ENCODE data around the gene BTNL9. TPM values are rescaled to one million over a fixed set of nuclear protein-coding genes. Genes with fewer than 3 reads are reported as not detected.

Gene BTNL9
- total and polyA plus RNA-seq, 4 donors = 3.6 to 16.3 (median 10.0) TPM

GRCh38 chr5:181050016-181050415 lies 9.9 kb downstream of the BTNL9 start:
- Histone ChIP-seq H3K27me3 (ENCODE audit: control insufficient read depth, insufficient read depth, low read length) (peaks cover 69% of the 10 kb centered on the region), H3K4me3 (ENCODE audit: low read depth, low read length) (no peak overlapping the region), H3K4me1 (ENCODE audit: control insufficient read depth, insufficient read depth, low read length) (peaks cover 13% of the 10 kb centered on the region), H3K27ac (ENCODE audit: low read depth, low read length) (no peak overlapping the region), H3K9me3 (ENCODE audit: control insufficient read depth, insufficient read depth, low read length) (no peaks in the 10 kb centered on the region), H3K36me3 (ENCODE audit: control insufficient read depth, insufficient read depth, low read length) (no peaks in the 10 kb centered on the region)
- 87% methylated on average over 5 of the region's 5 CpGs for WGBS (ENCODE audit: insufficient coverage)
- DNase-seq (ENCODE audit: low read depth in 4 of 6, low spot score in 6 of 6) = no peak

DNA sequence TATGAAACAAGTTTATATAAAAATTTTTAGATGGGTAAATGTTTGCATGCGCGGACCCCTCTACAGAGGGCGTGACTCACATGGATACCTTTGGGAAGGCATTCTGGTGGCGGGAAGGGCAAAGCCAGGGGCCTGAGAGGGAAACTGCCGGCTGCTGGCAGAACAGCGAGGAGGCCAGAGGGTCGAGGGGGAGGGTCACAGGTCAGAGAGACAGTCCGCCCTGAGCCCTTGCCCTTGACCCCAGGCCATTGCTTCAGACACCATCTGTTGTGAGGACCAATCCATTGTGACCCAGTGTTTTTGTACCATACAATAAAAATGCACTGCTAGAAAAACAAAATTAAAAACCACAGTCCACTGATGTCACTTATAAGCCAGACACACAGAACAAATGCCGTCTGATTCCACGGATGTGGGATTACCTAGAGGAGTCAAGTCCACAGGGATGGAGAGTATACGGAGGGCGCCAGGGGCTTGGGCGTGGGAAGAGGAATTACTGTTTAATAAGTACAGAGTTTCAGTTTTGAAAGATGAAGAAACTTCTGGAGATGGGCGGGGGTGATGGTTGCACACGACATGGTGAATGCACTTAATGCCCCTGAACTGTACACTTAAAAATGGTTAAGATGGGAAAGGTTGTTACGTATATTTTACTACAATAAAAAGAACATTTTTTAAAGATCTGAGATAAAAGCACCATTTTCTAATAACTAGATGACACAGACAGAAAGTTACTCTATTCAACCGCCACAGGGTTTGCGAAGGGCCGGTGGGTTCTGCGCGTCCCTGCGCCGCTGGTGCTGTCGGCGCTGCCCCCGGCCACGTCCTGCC lies 12.0 kb downstream of the BTNL9 start:
- no peaks in the 10 kb centered on the region for H3K9me3 ChIP-seq (ENCODE audit: control insufficient read depth, insufficient read depth, low read length)
- no peak overlapping the region for H3K4me3 ChIP-seq (ENCODE audit: low read depth, low read length)
- H3K36me3 ChIP-seq (ENCODE audit: control insufficient read depth, insufficient read depth, low read length) = no peaks in the 10 kb centered on the region
- 13% methylated on average over 22 of the region's 27 CpGs for WGBS (ENCODE audit: insufficient coverage)
- H3K4me1 ChIP-seq (ENCODE audit: control insufficient read depth, insufficient read depth, low read length) = peaks cover 13% of the 10 kb centered on the region
- no peak for DNase-seq (ENCODE audit: low read depth in 4 of 6, low spot score in 6 of 6)
- peaks cover 76% of the 10 kb centered on the region for H3K27me3 ChIP-seq (ENCODE audit: control insufficient read depth, insufficient read depth, low read length)
- H3K27ac ChIP-seq (ENCODE audit: low read depth, low read length) = no peak overlapping the region

DNA sequence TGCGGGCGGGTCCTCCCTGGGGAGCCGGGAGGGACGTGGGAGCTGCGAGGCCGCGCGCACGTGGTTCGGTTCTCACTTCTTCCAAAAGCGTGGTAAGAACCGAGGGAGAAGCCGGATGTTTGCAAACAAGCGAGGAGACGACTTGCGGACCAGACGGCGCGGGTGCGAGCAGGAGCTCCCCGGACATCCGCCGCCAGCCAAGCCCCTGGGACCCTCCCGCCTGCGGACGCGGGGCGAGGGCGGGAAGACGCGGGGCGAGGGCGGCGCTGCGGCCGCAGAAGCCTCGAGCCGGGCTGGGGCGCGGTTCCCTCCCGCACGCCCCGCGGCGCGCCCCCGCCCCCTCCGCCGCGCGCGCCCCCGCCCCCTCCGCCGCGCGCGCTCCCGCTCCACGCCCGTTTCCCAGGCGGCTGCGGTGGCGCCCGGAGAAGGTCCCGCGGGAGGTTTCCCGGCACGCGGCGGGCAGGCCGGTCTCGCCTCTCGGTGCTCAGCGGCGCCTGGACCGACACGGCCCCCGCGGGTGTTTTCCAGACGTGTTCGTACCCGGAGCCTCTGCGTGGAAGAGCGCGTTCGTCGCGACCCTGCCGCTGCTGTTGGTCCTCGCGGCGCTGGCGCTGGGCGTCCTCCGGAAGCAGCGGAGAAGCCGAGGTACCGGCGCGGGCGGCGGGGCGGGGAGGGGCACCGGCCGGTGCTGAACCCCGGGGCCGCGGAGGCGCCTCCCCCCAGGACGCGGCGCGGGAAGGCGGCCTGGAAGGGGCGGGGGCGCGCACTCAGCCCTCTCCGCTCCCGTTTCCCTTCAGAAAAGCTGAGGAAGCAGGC lies 12.8 kb downstream of the BTNL9 start:
- Histone ChIP-seq H3K4me3 (ENCODE audit: low read depth, low read length) (peak overlapping the region; percentile 14), H3K9me3 (ENCODE audit: control insufficient read depth, insufficient read depth, low read length) (no peaks in the 10 kb centered on the region), H3K36me3 (ENCODE audit: control insufficient read depth, insufficient read depth, low read length) (no peaks in the 10 kb centered on the region), H3K27ac (ENCODE audit: low read depth, low read length) (no peak overlapping the region), H3K27me3 (ENCODE audit: control insufficient read depth, insufficient read depth, low read length) (peaks cover 80% of the 10 kb centered on the region), H3K4me1 (ENCODE audit: control insufficient read depth, insufficient read depth, low read length) (peaks cover 13% of the 10 kb centered on the region)
- DNase-seq (ENCODE audit: low read depth in 4 of 6, low spot score in 6 of 6) = peak in 2 of 6 donors; percentile 40 to 52
- WGBS (ENCODE audit: insufficient coverage) = under 1% methylated on average over 113 of the region's 120 CpGs

DNA sequence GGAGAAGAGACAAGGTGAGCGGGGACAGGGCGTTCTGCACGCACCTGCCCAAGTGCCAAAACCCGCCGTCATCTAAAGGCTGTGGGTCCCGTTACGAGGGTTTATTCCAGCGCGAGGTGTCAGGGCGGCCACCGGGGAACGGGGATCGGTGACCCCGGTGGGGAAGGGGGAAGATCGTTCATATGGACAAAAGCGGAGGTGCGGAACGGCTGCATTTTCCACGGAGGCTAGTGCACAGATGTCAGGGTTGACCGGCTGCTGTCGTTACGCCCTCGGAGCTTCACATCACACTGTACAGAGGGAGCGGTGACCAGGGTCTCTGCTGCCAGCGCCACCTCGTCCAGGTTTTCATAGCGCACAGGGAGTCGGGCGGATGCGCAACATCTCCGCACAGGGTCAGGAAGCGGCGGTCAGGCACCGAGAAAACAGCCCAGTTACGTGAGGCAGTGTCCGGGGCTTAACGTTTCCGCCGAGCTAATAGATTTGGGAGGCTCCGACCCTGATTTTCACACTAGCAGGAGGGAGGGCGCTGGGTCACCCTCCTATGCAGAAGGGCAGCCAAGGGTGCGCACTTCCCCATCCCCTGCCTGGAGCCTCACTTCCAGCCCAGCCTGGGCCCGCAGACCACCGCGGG lies 13.5 kb downstream of the BTNL9 start:
- peak overlapping the region; percentile 14 for H3K4me3 ChIP-seq (ENCODE audit: low read depth, low read length)
- H3K4me1 ChIP-seq (ENCODE audit: control insufficient read depth, insufficient read depth, low read length) = peaks cover 13% of the 10 kb centered on the region
- H3K9me3 ChIP-seq (ENCODE audit: control insufficient read depth, insufficient read depth, low read length) = no peaks in the 10 kb centered on the region
- no peak overlapping the region for H3K27ac ChIP-seq (ENCODE audit: low read depth, low read length)
- H3K36me3 ChIP-seq (ENCODE audit: control insufficient read depth, insufficient read depth, low read length) = no peaks in the 10 kb centered on the region
- peak in 2 of 6 donors; percentile 11 to 62 for DNase-seq (ENCODE audit: low read depth in 4 of 6, low spot score in 6 of 6)
- peaks cover 82% of the 10 kb centered on the region for H3K27me3 ChIP-seq (ENCODE audit: control insufficient read depth, insufficient read depth, low read length)
- WGBS (ENCODE audit: insufficient coverage) = under 1% methylated on average over 43 of the region's 45 CpGs

DNA sequence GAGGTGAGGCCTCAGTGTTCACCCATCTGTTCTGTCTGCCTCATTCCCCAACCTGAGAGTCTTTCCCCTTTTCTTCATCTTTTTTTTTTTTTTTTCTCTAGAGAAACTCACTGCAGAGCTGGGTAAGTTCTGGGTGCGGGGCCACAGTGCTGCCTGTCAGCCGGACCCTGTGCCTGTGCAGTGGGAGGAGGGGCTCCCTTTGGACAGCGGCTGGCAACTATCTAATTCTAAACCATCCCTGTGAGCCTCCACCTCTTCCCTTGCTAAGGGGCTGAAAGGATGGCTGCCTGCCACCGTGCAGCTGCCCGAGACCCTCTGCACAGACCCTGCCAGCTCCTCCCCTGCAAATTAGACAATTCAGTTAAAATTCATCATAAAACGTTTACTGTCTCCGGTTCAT lies 14.1 kb downstream of the BTNL9 start:
- peaks cover 84% of the 10 kb centered on the region for H3K27me3 ChIP-seq (ENCODE audit: control insufficient read depth, insufficient read depth, low read length)
- peak overlapping the region; percentile 14 for H3K4me3 ChIP-seq (ENCODE audit: low read depth, low read length)
- peak in 1 of 6 donors; percentile 1 for DNase-seq (ENCODE audit: low read depth in 4 of 6, low spot score in 6 of 6)
- H3K36me3 ChIP-seq (ENCODE audit: control insufficient read depth, insufficient read depth, low read length) = no peaks in the 10 kb centered on the region
- no peaks in the 10 kb centered on the region for H3K9me3 ChIP-seq (ENCODE audit: control insufficient read depth, insufficient read depth, low read length)
- H3K4me1 ChIP-seq (ENCODE audit: control insufficient read depth, insufficient read depth, low read length) = peaks cover 13% of the 10 kb centered on the region
- H3K27ac ChIP-seq (ENCODE audit: low read depth, low read length) = no peak overlapping the region
- WGBS (ENCODE audit: insufficient coverage) = 0% methylated on average over 2 of the region's 7 CpGs

DNA sequence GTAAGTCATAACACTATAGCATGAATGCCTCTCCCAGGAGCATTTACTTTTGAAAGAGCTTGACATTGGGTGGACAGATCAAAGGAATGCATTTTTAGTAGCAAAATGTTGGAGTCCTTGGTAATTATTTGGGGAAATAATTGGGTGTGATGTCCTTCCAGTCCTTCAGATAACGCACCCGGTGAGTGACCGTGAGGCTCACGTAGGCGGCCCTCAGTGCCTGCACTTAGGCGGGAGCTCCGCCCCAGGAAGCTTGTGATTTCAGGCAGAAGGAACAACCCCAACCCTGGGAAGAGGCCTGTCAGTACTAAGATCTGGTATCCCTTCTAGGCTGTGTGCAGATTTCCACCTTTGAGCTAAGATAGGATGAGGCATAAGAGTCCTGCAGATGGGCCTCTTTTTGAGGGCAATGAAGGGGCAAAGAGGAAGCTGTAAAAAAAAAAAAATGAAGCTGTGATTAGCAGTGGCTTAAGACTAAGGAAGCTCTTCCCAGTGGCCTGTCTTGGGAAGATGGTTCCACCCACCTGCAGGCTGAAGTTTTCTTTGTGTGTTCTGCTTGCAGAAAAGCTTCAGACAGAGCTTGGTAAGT lies 14.9 kb downstream of the BTNL9 start:
- peaks cover 3% of the 10 kb centered on the region for H3K36me3 ChIP-seq (ENCODE audit: control insufficient read depth, insufficient read depth, low read length)
- H3K4me1 ChIP-seq (ENCODE audit: control insufficient read depth, insufficient read depth, low read length) = peaks cover 16% of the 10 kb centered on the region
- no peak overlapping the region for H3K4me3 ChIP-seq (ENCODE audit: low read depth, low read length)
- H3K27me3 ChIP-seq (ENCODE audit: control insufficient read depth, insufficient read depth, low read length) = peaks cover 83% of the 10 kb centered on the region
- H3K27ac ChIP-seq (ENCODE audit: low read depth, low read length) = no peak overlapping the region
- 19% methylated on average over 7 of the region's 7 CpGs for WGBS (ENCODE audit: insufficient coverage)
- no peak for DNase-seq (ENCODE audit: low read depth in 4 of 6, low spot score in 6 of 6)
- H3K9me3 ChIP-seq (ENCODE audit: control insufficient read depth, insufficient read depth, low read length) = no peaks in the 10 kb centered on the region

DNA sequence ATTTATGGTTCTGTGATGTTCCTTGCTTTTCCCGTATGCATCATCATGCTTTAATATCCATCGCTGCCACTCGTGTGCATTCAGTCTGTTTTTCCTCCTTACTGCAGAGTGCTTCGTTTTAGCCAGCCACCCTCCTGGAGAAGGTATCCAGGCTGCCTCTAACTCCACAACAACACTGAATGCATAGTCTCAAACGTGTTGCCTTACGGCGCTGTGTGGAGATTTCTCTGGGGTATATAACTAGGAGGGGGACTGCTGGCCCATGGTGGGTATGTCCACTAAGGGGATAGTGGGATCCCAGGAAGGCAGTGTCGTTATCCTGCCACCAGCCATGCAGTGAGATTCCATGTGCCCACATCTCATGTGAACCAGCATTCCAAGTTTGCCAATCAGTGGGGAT lies 16.4 kb downstream of the BTNL9 start:
- Histone ChIP-seq H3K27me3 (ENCODE audit: control insufficient read depth, insufficient read depth, low read length) (peaks cover 83% of the 10 kb centered on the region), H3K4me3 (ENCODE audit: low read depth, low read length) (no peak overlapping the region), H3K27ac (ENCODE audit: low read depth, low read length) (no peak overlapping the region), H3K4me1 (ENCODE audit: control insufficient read depth, insufficient read depth, low read length) (peaks cover 16% of the 10 kb centered on the region), H3K9me3 (ENCODE audit: control insufficient read depth, insufficient read depth, low read length) (no peaks in the 10 kb centered on the region), H3K36me3 (ENCODE audit: control insufficient read depth, insufficient read depth, low read length) (peaks cover 3% of the 10 kb centered on the region)
- DNase-seq (ENCODE audit: low read depth in 4 of 6, low spot score in 6 of 6) = no peak
- WGBS (ENCODE audit: insufficient coverage) = 81% methylated on average over 4 of the region's 8 CpGs

GRCh38 chr5:181058321-181058720 lies 18.3 kb downstream of the BTNL9 start:
- DNase-seq (ENCODE audit: low read depth in 4 of 6, low spot score in 6 of 6) = no peak
- 76% methylated on average over 8 of the region's 9 CpGs for WGBS (ENCODE audit: insufficient coverage)
- Histone ChIP-seq H3K27ac (ENCODE audit: low read depth, low read length) (no peak overlapping the region), H3K9me3 (ENCODE audit: control insufficient read depth, insufficient read depth, low read length) (no peaks in the 10 kb centered on the region), H3K4me1 (ENCODE audit: control insufficient read depth, insufficient read depth, low read length) (peaks cover 13% of the 10 kb centered on the region), H3K27me3 (ENCODE audit: control insufficient read depth, insufficient read depth, low read length) (peaks cover 78% of the 10 kb centered on the region), H3K4me3 (ENCODE audit: low read depth, low read length) (no peak overlapping the region), H3K36me3 (ENCODE audit: control insufficient read depth, insufficient read depth, low read length) (peaks cover 3% of the 10 kb centered on the region)

GRCh38 chr5:181058786-181059296 lies 18.8 kb downstream of the BTNL9 start:
- 8% methylated on average over 21 of the region's 22 CpGs for WGBS (ENCODE audit: insufficient coverage)
- Histone ChIP-seq H3K4me3 (ENCODE audit: low read depth, low read length) (no peak overlapping the region), H3K27ac (ENCODE audit: low read depth, low read length) (no peak overlapping the region)

More at GRCh38 chr5:181058786-181059296, 18.8 kb downstream of the BTNL9 start:
- Histone ChIP-seq H3K36me3 (ENCODE audit: control insufficient read depth, insufficient read depth, low read length) (peaks cover 3% of the 10 kb centered on the region), H3K4me1 (ENCODE audit: control insufficient read depth, insufficient read depth, low read length) (peaks cover 8% of the 10 kb centered on the region), H3K9me3 (ENCODE audit: control insufficient read depth, insufficient read depth, low read length) (no peaks in the 10 kb centered on the region), H3K27me3 (ENCODE audit: control insufficient read depth, insufficient read depth, low read length) (peaks cover 73% of the 10 kb centered on the region)
- no peak for DNase-seq (ENCODE audit: low read depth in 4 of 6, low spot score in 6 of 6)

All from spinal cord (tissue), 10 donors.